DND-41 (cell line): Measurements from ENCODE around the gene DESI1.

Experiments used
- CTCF ChIP-seq: IDR thresholded peaks from 2 replicates; pipeline ENCODE4 v1.5.1; 2012; ENCODE audit warnings: borderline replicate concordance, low read length, moderate library complexity, mild to moderate bottlenecking; ENCODE audit not compliant: poor library complexity, severe bottlenecking; ENCODE audit errors: extremely low read depth
- EZH2 ChIP-seq: IDR thresholded peaks from 3 replicates; pipeline ENCODE4 v1.6.1; 2012; ENCODE audit warnings: borderline replicate concordance, low read depth, mild to moderate bottlenecking, moderate library complexity, low read length, inconsistent platforms; ENCODE audit not compliant: severe bottlenecking

- TF ChIP-seq CTCF = no peak
- no peak for TF ChIP-seq EZH2
Observed at GRCh38 chr22:41578818-41579217, 42.0 kb downstream of the DESI1 start.
